ENCODE measurements around the gene BAZ1B. TPM values are rescaled to one million over a fixed set of nuclear protein-coding genes. Genes with fewer than 3 reads are reported as not detected.
"Not testable (repeated sequence)": the region's sequence is repeated elsewhere in the genome, so short reads cannot be mapped to it uniquely, and the experiment has no call there.

Gene BAZ1B
- total RNA-seq (2012; rRNA removed) = 44.6 and 47.1 TPM in 2 replicates

DNA sequence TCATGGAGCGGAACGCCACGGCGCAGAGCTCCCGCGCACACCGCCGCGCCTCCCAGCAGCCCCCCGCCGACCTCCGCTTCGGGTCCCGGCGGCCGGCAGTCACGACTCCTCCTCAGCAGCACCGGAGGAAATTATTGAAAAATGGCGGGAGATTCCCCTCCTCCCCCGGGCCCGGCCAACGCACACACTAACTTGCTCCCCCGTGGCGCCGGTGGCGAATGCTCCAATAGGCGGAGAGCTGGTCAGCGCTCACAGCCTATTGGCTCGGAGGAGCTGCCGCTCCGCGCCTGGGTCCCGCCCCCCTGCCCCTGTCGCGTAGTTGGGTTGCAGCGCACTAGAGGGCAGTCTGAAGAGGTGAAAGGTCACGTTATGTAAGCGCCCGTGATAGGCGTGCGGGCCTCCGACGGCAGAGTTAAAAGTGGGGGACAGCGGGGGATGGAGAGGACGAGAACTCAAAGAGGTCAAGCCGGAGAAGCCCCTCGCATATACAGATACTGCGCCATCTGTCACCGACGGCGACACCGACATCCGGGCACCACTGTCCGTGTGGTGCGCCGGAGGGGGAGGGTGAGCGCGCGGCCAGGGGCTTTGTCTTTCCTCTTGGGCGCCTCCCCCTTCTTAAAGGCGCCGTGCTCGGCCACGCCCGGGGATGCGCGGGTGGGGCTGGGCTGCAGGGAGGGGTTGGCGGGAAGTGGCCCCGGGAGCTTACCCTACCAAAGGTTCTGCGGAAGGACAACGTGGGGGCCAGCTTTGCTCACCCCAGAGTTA lies at the start of gene BAZ1B:
TSS of gene BAZ1B (minus strand) at position 189 of the 768 bp plus-strand sequence. CDS start 360 bp downstream, outside the sequence.
- peak within 1 kb of the TSS; percentile 80 for H3K9ac ChIP-seq (ENCODE audit: low read depth, low read length)
- H3K9me3 ChIP-seq (replicated peaks; ENCODE audit: low read length) = no peaks in the 10 kb centered on the region
- H3K36me3 ChIP-seq (ENCODE audit: insufficient read depth, low read length) = peaks cover 8% of the 10 kb centered on the region
- peaks cover 28% of the 10 kb centered on the region for H3K4me1 ChIP-seq (ENCODE audit: control insufficient read depth, insufficient read depth, low read length)
- H3K27me3 ChIP-seq (ENCODE audit: control insufficient read depth, insufficient read depth, low read length) = no peaks in the 10 kb centered on the region
- peak within 1 kb of the TSS; percentile 79 for H3K4me3 ChIP-seq (ENCODE audit: low read length)
- H3K4me2 ChIP-seq (ENCODE audit: low read length) = peak within 1 kb of the TSS; percentile 97

GRCh38 chr7:73570977-73571376 lies 48.9 kb upstream of the BAZ1B start:
- H3K36me3 ChIP-seq (ENCODE audit: insufficient read depth, low read length) = peaks cover 59% of the 10 kb centered on the region
- no peak overlapping the region for H3K4me3 ChIP-seq (ENCODE audit: low read length)

DNA sequence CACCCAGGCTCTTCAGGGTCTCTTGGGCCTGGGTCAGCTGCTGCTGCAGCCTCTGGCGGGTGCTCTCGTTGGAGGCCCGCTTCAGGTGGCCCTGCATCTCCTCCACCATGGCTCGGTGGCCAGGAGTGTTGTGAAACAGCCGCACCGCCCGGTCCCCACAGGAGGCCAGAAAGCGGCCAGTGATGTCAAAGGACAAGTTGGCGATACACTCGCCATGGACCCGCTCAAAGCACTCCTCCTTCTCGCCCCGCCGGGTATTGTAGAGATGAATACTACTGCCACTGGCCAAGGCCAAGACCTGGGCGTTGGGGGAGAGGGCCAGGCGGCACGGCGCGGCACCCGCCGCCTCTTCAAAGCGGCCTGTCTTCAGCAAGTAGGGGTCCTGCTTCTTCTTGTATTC lies 48.4 kb upstream of the BAZ1B start:
- no peaks in the 10 kb centered on the region for H3K27me3 ChIP-seq (ENCODE audit: control insufficient read depth, insufficient read depth, low read length)
- H3K9me3 ChIP-seq (replicated peaks; ENCODE audit: low read length) = no peaks in the 10 kb centered on the region
- no peak overlapping the region for H3K4me2 ChIP-seq (ENCODE audit: low read length)
- H3K36me3 ChIP-seq (ENCODE audit: insufficient read depth, low read length) = peaks cover 57% of the 10 kb centered on the region
- H3K9ac ChIP-seq (ENCODE audit: low read depth, low read length) = no peak overlapping the region
- H3K4me3 ChIP-seq (ENCODE audit: low read length) = no peak overlapping the region
- H3K4me1 ChIP-seq (ENCODE audit: control insufficient read depth, insufficient read depth, low read length) = no peaks in the 10 kb centered on the region

More at GRCh38 chr7:73570977-73571376, 48.9 kb upstream of the BAZ1B start:
- no peaks in the 10 kb centered on the region for H3K9me3 ChIP-seq (replicated peaks; ENCODE audit: low read length)
- peaks cover 1% of the 10 kb centered on the region for H3K4me1 ChIP-seq (ENCODE audit: control insufficient read depth, insufficient read depth, low read length)
- no peak overlapping the region for H3K4me2 ChIP-seq (ENCODE audit: low read length)
- no peaks in the 10 kb centered on the region for H3K27me3 ChIP-seq (ENCODE audit: control insufficient read depth, insufficient read depth, low read length)
- H3K9ac ChIP-seq (ENCODE audit: low read depth, low read length) = no peak overlapping the region

DNA sequence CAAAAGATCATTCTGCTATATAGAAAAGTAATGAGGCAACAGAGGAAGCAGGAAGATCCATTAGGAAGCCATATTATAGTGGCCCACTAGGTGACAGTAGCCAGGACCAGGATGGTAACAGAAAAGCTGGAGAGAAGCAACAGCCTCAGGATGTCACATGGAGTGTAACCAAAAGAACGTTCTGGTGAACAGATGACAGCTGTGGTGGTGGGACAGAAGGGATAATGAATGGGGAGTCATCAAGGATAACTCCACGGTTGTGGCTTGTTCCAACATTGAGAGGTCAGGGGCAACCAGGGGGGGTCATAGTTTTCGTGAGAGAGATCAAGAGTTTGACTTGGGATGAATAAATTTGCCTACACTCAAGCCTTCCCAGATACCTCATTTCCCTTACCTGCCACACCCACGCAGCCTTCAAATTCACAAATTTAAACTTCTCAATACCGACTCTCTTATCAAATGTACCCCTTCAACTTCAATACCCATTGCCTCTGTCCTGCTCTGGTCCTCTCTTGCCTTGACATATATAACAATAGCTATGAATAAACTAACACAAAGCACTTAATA lies 47.0 kb upstream of the BAZ1B start:
- no peak overlapping the region for H3K4me2 ChIP-seq (ENCODE audit: low read length)
- H3K36me3 ChIP-seq (ENCODE audit: insufficient read depth, low read length) = peaks cover 50% of the 10 kb centered on the region
- H3K9ac ChIP-seq (ENCODE audit: low read depth, low read length) = no peak overlapping the region

GRCh38 chr7:73567846-73568685 lies 46.0 kb upstream of the BAZ1B start:
- peaks cover 39% of the 10 kb centered on the region for H3K36me3 ChIP-seq (ENCODE audit: insufficient read depth, low read length)
- no peaks in the 10 kb centered on the region for H3K4me1 ChIP-seq (ENCODE audit: control insufficient read depth, insufficient read depth, low read length)
- H3K9me3 ChIP-seq (replicated peaks; ENCODE audit: low read length) = no peaks in the 10 kb centered on the region
- H3K4me3 ChIP-seq (ENCODE audit: low read length) = no peak overlapping the region
- H3K4me2 ChIP-seq (ENCODE audit: low read length) = no peak overlapping the region
- no peak overlapping the region for H3K9ac ChIP-seq (ENCODE audit: low read depth, low read length)
- no peaks in the 10 kb centered on the region for H3K27me3 ChIP-seq (ENCODE audit: control insufficient read depth, insufficient read depth, low read length)

More for the DNA sequence above, 47.0 kb upstream of the BAZ1B start:
- Histone ChIP-seq H3K4me1 (ENCODE audit: control insufficient read depth, insufficient read depth, low read length) (no peaks in the 10 kb centered on the region), H3K9me3 (replicated peaks; ENCODE audit: low read length) (no peaks in the 10 kb centered on the region), H3K27me3 (ENCODE audit: control insufficient read depth, insufficient read depth, low read length) (no peaks in the 10 kb centered on the region), H3K4me3 (ENCODE audit: low read length) (no peak overlapping the region)

GRCh38 chr7:73567140-73567539 lies 45.0 kb upstream of the BAZ1B start:
- Histone ChIP-seq H3K27me3 (ENCODE audit: control insufficient read depth, insufficient read depth, low read length) (no peaks in the 10 kb centered on the region), H3K9me3 (replicated peaks; ENCODE audit: low read length) (no peaks in the 10 kb centered on the region), H3K9ac (ENCODE audit: low read depth, low read length) (no peak overlapping the region), H3K4me2 (ENCODE audit: low read length) (no peak overlapping the region), H3K4me1 (ENCODE audit: control insufficient read depth, insufficient read depth, low read length) (no peaks in the 10 kb centered on the region), H3K4me3 (ENCODE audit: low read length) (no peak overlapping the region), H3K36me3 (ENCODE audit: insufficient read depth, low read length) (peaks cover 30% of the 10 kb centered on the region)

DNA sequence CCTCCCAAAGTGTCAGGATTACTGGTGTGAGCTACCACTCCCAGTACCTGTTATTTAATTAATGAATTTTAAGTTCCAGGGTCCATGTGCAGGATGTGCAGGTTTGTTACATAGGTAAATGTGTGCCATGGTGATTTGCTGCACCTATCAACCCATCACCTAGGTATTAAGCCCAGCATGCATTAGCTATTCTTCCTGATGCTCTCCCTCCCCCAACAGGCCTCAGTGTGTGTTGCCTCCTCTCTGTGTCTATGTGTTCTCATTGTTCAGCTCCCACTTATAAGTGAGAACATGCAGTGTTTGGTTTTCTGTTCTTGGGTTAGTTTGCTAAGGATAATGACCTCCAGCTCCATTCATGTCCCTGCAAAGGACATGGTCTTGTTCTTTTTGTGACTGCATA lies 44.3 kb upstream of the BAZ1B start:
- not testable (repeated sequence) for H3K4me1 ChIP-seq (ENCODE audit: control insufficient read depth, insufficient read depth, low read length); H3K9me3 ChIP-seq (replicated peaks; ENCODE audit: low read length); H3K4me3 ChIP-seq (ENCODE audit: low read length); H3K27me3 ChIP-seq (ENCODE audit: control insufficient read depth, insufficient read depth, low read length); H3K9ac ChIP-seq (ENCODE audit: low read depth, low read length)
- peaks cover 26% of the 10 kb centered on the region for H3K36me3 ChIP-seq (ENCODE audit: insufficient read depth, low read length)
- H3K4me2 ChIP-seq (ENCODE audit: low read length) = peak overlapping the region; percentile 33

- Histone ChIP-seq H3K36me3 (ENCODE audit: insufficient read depth, low read length) (peaks cover 22% of the 10 kb centered on the region), H3K9ac (ENCODE audit: low read depth, low read length) (no peak overlapping the region), H3K4me1 (ENCODE audit: control insufficient read depth, insufficient read depth, low read length) (no peaks in the 10 kb centered on the region), H3K4me3 (ENCODE audit: low read length) (peak overlapping the region; percentile 9), H3K4me2 (ENCODE audit: low read length) (peak overlapping the region; percentile 33), H3K9me3 (replicated peaks; ENCODE audit: low read length) (no peaks in the 10 kb centered on the region), H3K27me3 (ENCODE audit: control insufficient read depth, insufficient read depth, low read length) (no peaks in the 10 kb centered on the region)
These were observed 43.7 kb upstream of the BAZ1B start for GRCh38 chr7:73565675-73566340.

- Histone ChIP-seq H3K27me3 (ENCODE audit: control insufficient read depth, insufficient read depth, low read length) (no peaks in the 10 kb centered on the region), H3K9me3 (replicated peaks; ENCODE audit: low read length) (no peaks in the 10 kb centered on the region), H3K9ac (ENCODE audit: low read depth, low read length) (no peak overlapping the region), H3K4me3 (ENCODE audit: low read length) (no peak overlapping the region), H3K4me1 (ENCODE audit: control insufficient read depth, insufficient read depth, low read length) (peaks cover 29% of the 10 kb centered on the region), H3K36me3 (ENCODE audit: insufficient read depth, low read length) (no peaks in the 10 kb centered on the region), H3K4me2 (ENCODE audit: low read length) (peak overlapping the region; percentile 59)
These were observed 38.2 kb upstream of the BAZ1B start for GRCh38 chr7:73560109-73560835.

GRCh38 chr7:73557397-73558257 lies 35.5 kb upstream of the BAZ1B start, which contains the start of gene BCL7B:
Gene BCL7B, minus strand, starts transcription at chr7:73557690. Its CDS starts 112 bp downstream, at chr7:73557578.
- no peaks in the 10 kb centered on the region for H3K9me3 ChIP-seq (replicated peaks; ENCODE audit: low read length)
- H3K4me1 ChIP-seq (ENCODE audit: control insufficient read depth, insufficient read depth, low read length) = peaks cover 33% of the 10 kb centered on the region
- H3K27me3 ChIP-seq (ENCODE audit: control insufficient read depth, insufficient read depth, low read length) = no peaks in the 10 kb centered on the region
- peaks cover 3% of the 10 kb centered on the region for H3K36me3 ChIP-seq (ENCODE audit: insufficient read depth, low read length)
- peak within 1 kb of the TSS; percentile 94 for H3K4me2 ChIP-seq (ENCODE audit: low read length)
- H3K4me3 ChIP-seq (ENCODE audit: low read length) = peak within 1 kb of the TSS; percentile 77
- peak within 1 kb of the TSS; percentile 100 for H3K9ac ChIP-seq (ENCODE audit: low read depth, low read length)

Data from skeletal muscle satellite cell (primary cell).